NCI-H774 (cell line): Measurements from ENCODE around the gene DCAF7.

ENCODE experiments used
- DNase-seq: peaks from one replicate; lab custom pipeline; 2025; lab: John Stamatoyannopoulos, UW

The DCAF7 gene

DNA sequence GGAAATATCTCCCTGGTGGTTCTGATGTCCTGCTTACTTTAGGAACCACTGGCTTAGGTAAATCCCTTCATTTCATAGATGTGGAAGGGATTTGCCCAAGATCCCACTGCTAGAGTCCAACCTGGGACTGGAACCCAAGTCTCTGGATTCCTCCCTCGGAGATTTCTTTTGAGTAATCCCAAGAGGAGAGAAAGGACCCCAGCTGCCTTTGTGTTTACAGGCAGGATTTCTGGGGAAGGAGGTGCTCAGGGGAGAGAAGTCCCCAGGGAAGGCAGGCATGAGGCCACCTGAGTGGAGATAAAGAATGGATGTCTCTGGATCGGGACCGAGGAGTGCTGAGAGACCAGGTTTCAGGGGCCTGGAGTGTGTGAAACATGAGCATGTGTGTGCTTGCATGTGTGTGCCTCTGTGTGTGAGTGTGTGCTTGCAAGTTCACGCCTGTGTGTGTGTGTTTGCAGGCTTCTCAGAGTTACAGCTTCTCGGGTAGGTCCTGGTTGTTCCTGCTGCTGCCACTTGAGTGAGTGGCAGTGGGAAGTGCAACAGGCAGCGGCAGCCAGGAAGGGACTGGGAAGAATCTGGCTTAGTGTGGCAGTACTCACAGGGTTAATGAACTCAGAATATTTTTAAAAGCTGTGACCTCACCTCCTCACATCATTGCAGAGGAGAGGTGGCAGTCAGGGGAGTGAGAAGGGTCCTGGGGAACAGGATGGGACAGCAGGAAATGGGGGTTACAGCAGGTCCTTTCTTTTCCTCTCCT, 24.9 kb upstream of the DCAF7 start:
- no peak for DNase-seq

DNA sequence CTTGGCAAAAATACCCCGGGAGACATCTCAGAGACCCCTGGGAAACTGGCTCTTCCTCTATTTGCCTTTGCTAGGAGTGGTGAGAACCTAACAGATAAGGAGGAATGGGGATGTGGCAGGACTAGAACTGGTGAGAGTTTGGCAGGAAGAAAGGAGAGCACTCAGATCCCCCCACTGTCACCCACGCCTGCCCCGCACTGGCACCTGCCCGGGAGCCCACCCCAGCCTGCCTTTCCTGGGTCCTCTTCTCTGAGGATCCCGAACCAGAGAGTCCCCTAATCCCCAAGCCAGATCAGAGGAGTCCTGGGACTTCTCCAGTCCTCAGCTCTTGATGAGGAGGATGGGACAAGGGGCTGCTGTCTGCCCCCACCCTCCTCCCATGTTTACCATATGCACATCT, 23.4 kb upstream of the DCAF7 start:
- no peak for DNase-seq

DNA sequence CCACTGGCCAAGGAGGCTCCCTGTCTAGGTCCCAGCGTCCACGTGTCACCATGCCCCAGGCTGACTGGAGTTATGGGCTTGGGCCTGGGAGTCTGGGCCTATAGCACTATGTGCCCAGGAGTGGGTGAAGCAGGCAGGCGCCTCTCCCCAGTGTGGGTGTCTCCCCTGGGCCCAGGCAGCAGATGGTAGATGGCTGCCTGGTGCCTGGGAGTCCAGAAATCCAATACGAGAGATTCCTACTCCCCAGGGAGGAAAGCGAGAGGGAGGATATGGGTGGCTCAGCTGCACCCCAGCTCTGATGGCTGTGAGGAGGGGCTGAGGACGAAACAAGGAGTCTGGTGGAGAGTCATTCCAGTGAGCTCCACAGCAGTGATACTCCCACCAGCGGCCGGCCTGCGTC, 22.1 kb upstream of the DCAF7 start:
- DNase-seq, result no peak

DNA sequence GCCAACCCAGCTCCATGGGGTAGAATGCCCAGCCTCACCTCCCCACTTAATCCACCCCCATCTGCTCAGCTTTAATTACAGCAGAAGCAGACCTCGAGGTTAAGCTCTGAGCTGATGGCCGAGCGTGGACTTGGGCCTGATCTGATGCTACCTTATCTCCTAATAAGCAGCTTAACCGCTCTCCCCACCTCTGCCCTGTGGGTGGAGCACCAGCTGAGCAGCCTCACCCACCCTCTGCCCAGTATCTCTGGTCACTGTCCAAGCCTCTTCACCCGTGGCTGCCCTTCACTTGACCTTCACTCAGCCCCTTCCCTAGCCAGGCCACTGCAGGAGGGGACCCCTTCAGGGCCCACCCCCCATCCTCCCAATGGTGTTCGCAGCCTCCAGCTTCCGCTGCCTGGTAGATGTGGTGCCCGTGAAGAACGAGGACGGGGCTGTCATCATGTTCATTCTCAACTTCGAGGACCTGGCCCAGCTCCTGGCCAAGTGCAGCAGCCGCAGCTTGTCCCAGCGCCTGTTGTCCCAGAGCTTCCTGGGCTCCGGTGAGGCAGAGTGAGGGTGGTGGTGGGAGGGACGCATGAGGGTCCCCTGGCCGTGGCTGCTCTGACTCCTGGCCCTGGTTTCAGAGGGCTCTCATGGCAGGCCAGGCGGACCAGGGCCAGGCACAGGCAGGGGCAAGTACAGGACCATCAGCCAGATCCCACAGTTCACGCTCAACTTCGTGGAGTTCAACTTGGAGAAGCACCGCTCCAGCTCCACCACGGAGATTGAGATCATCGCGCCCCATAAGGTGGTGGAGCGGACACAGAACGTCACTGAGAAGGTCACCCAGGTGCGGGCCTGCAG, 20.3 kb upstream of the DCAF7 start:
- no peak for DNase-seq

DNA sequence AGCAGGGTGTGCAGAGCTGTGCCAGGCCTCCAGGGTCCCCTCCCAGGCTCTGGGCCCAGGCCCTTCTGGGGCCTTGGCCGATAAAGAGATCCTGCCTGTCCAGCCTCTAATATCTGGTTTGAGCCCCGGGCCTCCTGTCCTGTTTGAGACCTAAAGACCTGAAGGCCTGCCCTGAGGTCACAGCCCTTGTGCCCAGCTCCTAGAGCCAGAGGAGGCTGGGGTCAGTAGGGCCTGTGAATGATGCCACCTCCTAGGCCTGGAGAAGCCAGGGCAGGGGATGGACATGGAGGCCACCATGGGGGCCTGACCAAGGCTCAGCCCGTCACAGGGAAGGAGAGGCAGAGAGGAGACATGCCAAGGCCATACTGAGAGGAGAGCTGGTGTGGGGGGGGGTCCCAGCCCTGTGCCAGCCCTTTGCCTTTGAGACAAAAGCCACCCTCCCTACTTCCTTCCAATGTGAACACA, 19.7 kb upstream of the DCAF7 start:
- DNase-seq, result no peak

DNA sequence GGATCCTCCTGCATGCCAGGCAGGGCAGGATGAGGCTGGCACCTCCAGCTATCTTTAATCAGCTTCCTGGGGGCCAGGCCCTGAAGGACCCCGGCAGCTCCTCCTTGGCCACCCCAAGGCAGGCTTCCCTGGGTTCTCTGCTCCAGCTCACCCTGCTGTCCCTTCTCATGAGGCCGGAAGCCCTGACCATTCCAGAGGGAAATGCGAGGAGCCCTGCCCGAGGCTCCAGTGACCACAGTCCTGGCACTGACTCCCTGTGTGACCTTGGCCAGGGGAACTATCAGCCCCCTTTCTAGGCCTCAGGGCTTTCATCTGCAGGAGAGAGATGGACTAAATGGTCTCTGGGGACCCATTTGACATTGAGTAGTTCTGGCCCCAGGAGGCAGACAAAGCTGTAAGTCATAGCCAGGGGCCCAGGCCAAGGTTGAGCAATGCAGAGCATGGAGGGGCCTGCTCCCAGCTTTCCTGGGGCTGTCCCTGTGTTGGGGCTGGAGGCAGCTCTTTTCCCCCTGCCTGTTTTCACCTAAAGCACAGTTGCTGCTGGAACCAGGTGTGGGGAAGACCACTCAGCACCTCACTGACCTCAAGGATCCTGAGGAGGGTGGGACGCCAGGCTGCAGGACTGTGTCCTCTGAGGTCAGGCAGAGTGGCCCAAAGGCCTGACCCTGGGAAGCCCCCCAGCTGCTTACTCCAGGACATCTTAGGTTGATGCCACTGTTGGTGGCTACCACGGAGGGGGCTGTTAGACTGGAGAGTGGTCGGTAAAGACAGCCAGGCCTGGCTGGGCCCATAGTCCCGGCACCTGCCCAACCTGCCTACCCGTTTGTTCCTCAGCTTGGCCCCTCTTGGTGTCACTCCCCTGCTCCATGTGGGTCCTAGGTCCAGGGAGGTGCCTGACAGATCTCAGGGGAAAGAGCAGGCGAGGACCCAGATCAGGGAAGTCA, 19.0 kb upstream of the DCAF7 start:
- DNase-seq, result no peak

DNA sequence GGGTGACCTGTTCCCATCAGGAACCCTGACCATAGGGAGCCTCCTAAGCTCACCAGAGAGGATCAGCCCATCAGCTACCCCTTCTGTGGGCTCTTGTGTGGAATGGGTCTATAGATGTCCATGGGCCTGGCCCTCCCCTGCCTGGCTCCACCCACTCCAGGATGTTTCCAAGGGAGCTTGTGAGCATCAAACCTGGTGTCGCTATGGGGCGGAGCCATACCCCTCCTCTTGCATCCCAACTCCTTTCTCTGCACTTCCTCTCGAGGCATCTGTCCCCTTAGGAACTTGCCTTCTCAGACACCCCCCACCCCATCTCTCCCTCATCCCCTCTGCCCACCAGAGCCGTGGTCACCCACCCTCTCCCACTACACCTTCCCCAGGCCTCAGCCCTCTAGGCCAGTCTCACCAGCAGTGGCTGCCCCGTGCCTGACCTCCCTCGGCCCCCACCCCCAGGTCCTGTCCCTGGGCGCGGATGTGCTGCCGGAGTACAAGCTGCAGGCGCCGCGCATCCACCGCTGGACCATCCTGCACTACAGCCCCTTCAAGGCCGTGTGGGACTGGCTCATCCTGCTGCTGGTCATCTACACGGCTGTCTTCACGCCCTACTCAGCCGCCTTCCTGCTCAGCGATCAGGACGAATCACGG, 16.7 kb upstream of the DCAF7 start:
- no peak for DNase-seq

DNA sequence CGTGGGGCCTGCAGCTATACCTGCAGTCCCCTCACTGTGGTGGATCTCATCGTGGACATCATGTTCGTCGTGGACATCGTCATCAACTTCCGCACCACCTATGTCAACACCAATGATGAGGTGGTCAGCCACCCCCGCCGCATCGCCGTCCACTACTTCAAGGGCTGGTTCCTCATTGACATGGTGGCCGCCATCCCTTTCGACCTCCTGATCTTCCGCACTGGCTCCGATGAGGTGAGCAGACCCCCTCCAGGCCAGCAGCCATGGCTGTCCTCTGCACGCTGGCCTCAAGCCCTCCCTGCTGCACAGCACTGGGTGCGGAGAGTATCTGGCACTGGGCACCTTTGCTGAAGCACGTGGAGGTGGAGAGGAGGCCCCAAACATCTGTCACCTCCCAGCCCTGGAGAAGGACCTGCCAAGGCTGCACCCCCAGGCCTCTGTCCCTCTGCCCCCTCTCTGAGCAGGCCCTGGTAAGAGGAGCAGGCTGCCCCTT, 16.2 kb upstream of the DCAF7 start:
- DNase-seq, result no peak

DNA sequence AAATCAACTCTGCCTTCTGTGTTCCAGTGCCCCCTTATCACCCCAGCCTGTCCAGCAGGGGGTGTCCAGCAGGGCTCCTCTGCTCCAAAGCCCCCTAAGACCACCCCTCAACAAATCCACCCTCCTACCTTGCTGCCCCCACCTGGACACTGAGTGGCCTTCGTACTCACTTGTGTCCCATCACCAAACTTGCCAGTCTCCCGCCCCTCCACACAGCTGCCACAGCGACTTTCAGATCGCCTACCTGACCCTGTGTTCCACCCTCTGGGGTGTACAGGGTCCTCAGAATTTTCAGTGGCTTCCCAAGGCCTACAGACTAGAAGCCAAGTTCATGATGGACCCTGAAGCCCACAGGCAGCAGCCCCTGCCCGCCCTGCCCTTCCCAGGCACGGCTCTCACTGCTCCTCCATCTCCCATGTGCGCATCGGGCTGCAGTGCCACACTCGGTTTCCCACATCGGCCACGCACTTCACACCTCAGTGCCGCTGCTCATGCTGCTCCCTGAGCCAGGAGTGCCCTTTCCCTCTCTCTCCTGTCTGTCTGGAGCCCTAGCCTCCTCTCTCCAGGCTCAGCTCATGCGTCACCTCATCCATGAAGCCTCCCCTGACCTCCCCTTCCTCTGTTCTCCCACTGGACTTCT, 15.3 kb upstream of the DCAF7 start:
- DNase-seq, result no peak

DNA sequence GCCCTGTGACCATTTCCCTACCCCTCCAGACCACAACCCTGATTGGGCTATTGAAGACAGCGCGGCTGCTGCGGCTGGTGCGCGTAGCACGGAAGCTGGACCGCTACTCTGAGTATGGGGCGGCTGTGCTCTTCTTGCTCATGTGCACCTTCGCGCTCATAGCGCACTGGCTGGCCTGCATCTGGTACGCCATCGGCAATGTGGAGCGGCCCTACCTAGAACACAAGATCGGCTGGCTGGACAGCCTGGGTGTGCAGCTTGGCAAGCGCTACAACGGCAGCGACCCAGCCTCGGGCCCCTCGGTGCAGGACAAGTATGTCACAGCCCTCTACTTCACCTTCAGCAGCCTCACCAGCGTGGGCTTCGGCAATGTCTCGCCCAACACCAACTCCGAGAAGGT, 14.6 kb upstream of the DCAF7 start:
- DNase-seq, result no peak

DNA sequence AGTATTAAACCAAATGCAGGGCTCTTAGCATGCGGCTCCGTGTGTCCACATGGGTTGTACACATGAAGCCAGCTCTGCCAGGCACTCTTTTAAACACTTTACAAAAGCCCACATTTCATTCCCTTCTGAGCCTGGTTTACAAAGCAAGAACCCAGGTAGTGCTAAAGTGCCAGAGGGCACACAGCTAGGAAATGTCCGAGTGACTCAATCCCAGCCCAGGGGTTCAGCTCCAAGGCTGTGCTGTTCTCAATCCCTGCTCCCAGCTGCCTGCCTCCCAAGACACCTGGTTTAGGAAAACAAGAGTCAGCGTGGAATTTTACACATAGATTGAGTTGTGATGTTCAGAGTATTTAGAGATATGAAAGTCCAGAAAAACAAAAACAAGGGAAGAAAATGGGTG, 13.3 kb upstream of the DCAF7 start:
- no peak for DNase-seq

DNA sequence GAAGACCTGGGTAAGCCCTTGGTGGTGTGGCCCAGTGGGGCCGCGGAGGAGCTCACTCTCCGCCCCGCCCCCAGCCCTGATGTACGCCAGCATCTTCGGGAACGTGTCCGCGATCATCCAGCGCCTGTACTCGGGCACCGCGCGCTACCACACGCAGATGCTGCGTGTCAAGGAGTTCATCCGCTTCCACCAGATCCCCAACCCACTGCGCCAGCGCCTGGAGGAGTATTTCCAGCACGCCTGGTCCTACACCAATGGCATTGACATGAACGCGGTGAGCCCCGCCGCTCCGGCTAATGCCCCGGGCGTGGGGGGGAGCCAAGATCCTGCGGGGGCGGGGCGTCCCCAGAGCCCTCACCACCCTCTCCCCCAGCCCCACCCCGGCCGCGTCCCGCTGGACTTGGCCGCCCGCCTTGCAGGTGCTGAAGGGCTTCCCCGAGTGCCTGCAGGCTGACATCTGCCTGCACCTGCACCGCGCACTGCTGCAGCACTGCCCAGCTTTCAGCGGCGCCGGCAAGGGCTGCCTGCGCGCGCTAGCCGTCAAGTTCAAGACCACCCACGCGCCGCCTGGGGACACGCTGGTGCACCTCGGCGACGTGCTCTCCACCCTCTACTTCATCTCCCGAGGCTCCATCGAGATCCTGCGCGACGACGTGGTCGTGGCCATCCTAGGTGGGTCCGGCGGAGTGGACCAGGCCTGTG, 12.1 kb upstream of the DCAF7 start:
- no peak for DNase-seq

DNA sequence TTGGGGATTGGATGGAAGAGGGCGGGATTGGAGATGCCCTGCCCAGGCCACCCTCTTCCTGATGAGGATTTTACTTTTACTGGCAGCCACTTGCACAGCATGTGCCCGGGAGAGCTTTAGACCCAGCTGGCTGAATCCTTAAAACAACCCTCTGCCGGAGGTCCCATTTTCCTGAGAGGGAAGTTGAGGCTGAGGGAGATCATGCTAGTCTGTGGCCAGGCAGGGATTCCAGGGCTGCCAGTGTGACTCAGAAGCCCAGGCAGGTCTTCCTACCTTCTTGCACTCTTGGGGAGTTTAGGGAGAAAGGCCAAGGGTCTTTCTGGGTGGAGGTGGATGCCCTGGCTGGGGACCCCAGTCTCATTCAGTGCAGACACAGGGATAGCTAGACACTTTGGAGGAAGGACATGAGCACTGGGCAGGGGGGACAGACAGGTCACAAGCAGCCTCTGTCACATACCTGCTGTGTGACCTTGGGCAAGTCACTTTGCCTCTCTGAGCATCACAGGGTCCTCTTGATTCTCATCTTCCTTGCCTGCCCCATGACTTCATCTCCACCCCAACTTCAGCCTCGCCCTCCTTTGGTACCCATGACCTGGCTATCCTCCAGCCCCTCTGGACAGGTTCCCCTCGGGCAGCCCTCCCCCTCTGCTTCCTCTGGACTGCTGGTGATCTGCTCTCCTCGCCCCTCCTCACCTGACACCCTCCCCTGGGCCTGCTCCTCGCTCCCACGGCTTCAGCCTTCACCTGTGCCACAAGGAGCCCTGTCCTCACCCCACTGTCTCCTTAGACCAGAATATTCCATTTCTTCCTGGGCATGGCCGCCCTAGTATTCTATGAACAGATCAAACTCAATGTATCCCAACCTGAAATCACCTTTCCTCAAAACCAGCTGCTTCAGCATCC, 11.3 kb upstream of the DCAF7 start:
- DNase-seq, result no peak

DNA sequence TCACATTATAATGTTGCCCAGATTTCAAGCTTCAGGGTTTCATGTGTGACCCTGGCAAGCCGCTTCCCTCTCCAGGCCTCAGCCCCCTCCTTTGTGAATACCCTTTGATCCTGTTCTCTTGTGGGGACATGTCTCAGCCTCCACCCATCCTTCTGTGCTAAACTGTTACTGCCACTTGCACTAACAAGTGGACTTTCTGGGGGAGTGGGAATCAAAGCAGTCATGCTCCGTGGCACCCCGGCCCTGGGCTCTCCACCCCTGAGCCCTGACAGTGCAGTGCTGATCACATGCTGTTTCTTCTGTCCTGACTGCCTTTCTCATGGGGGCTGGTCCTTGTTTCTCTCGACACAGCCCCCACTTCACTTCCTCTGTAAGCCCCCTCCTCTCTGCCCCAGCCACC, 9.7 kb upstream of the DCAF7 start:
- no peak for DNase-seq

DNA sequence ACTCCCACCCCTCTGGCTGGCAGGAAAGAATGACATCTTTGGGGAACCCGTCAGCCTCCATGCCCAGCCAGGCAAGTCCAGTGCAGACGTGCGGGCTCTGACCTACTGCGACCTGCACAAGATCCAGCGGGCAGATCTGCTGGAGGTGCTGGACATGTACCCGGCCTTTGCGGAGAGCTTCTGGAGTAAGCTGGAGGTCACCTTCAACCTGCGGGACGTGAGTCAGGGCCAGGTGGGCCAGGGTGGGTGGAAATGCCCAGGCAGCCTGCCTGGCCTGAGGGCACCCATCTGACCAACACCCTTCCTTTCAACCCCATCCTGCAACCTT, 8.1 kb upstream of the DCAF7 start:
- no peak for DNase-seq

DNA sequence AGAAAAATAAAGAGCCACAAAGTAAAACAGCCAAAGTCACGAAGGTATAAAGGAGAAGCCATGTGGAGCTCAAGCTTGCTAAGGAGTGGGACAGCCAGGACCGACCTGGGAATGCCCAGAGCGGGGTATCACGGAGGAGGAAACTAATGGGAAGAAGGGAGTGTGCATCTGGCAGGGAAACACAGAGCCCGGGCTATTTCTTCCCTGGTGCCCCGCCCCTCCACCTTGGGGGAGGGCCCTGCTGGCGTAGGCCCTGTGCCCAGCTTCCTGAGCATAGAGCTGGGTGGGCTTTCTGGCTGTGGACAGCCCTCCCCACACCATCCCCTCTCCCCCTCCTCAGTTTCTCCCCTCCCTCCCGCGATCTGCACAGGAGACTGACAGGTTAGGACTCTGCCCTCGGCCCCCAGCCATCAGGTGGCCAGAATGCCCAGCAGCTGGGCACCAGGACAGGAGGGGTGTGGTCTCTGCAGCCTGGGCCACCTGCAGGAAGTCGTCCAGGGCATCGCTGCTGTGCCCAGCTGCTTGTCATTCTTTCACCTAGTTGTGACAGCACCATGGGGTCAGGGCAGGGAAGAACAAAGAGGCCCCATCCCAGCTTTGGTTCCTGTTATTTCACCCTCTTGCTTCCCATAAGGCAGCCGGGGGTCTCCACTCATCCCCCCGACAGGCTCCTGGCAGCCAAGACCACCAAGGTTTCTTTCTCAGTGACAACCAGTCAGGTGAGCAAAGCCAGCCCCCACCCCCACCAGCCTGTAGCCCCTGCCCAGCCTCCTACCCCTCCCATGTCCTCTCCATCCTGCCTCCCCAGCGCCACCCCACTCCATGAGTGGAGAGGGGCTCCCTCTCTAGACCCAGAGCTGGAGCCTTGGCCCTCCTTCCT, 7.1 kb upstream of the DCAF7 start:
- DNase-seq, result peak; percentile 78

DNA sequence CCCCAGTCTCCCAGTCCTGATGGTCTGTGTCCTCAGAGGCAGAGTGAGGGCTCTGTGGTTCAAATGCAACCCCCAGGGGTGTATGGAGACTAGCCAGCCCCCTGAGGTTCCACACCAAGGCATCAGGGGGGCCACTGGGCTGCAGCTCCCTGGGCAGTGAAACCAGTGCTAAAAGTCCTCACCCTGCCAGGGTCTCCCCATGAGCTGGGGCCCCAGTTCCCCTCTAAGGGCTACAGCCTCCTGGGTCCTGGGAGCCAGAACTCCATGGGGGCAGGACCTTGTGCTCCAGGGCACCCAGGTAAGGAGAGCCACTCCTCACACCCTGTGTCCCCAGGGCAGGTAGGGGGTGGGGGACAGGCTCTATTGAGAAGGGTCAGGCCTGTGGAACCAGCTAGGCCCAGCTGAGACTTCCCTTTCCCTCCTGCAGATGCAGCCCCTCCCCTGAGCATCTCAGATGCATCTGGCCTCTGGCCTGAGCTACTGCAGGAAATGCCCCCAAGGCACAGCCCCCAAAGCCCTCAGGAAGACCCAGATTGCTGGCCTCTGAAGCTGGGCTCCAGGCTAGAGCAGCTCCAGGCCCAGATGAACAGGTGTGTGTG, 6.4 kb upstream of the DCAF7 start:
- no peak for DNase-seq
